ENCODE measurements around the gene PSAPL1. TPM values are rescaled to one million over a fixed set of nuclear protein-coding genes. Genes with fewer than 3 reads are reported as not detected.

Gene PSAPL1
- total RNA-seq, 1 experiment from 2014 or later = 0.05 TPM

- TF ChIP-seq SIN3A (IDR thresholded peaks at IDR 0.05; ENCODE audit: low read depth) = no peak
- no peak for TF ChIP-seq CEBPB (IDR thresholded peaks at IDR 0.05; ENCODE audit: low read depth)
- no peak for TF ChIP-seq YY1 (IDR thresholded peaks at IDR 0.05; ENCODE audit: extremely low read depth, insufficient replicate concordance, low read depth, low read length)
- no peak for TF ChIP-seq SP1 (IDR thresholded peaks at IDR 0.05; ENCODE audit: low read depth)
- no peak for TF ChIP-seq ZFX (IDR thresholded peaks at IDR 0.05)
- no peak for TF ChIP-seq FOSL1 (IDR thresholded peaks at IDR 0.05; ENCODE audit: low read depth)
- TF ChIP-seq TCF7L2 (IDR thresholded peaks at IDR 0.05; ENCODE audit: borderline replicate concordance, extremely low read depth, insufficient read depth, insufficient read length) = no peak
- no peak for TF ChIP-seq EZH2phosphoT487 (IDR thresholded peaks at IDR 0.05; ENCODE audit: borderline replicate concordance)
- TF ChIP-seq SRF (IDR thresholded peaks at IDR 0.05; ENCODE audit: low read depth) = no peak
- no peak for TF ChIP-seq ZBTB33 (IDR thresholded peaks at IDR 0.05; ENCODE audit: extremely low read depth, insufficient replicate concordance, low read length)
- TF ChIP-seq REST (IDR thresholded peaks at IDR 0.05; ENCODE audit: low read depth) = no peak
- no peak for TF ChIP-seq ELF1 (IDR thresholded peaks at IDR 0.05; ENCODE audit: borderline replicate concordance, low read depth)
- no peak for TF ChIP-seq RAD21 (IDR thresholded peaks at IDR 0.05; ENCODE audit: low read depth)
- no peak for ATAC-seq
- H3K27ac ChIP-seq (ENCODE audit: low read depth, low read length) = no peak overlapping the region
- H3K4me1 ChIP-seq (ENCODE audit: control insufficient read depth in 1 of 2, insufficient read depth in 2 of 2, low read length in 2 of 2) = no peaks in the 10 kb centered on the region
- ChIA-PET CTCF (no interaction called here), POLR2A (no interaction called here), RAD21 (ENCODE audit: low non-redundant PET in 1 of 2, low total read pairs in 2 of 2, uncharacterized antibody in 2 of 2, unreplicated experiment in 2 of 2) (no interaction called here)
- intact Hi-C loops (cut with micrococcal nuclease) = no loop called here
- H3K79me2 ChIP-seq (ENCODE audit: insufficient read depth, low read length) = no peaks in the 10 kb centered on the region
- DNase-seq (ENCODE audit: low read depth, low spot score) = no peak
- H3K9ac ChIP-seq (ENCODE audit: low read length) = no peak overlapping the region
- H3K9me3 ChIP-seq (ENCODE audit: control insufficient read depth in 1 of 2, insufficient read depth in 1 of 2, low read depth in 1 of 2, low read length in 2 of 2) = no peaks in the 10 kb centered on the region
- no peak overlapping the region for H3K4me3 ChIP-seq (replicated peaks in 1 of 2; ENCODE audit: low read depth in 1 of 2, low read length in 2 of 2)
- no peaks in the 10 kb centered on the region for H3K36me3 ChIP-seq (ENCODE audit: control insufficient read depth in 1 of 2, insufficient read depth in 2 of 2, low read length in 2 of 2)
- H3K9me2 ChIP-seq (ENCODE audit: insufficient read depth) = no peaks in the 10 kb centered on the region
- H3K4me2 ChIP-seq (ENCODE audit: low read length) = no peak overlapping the region
- BruUV-seq (replicated peaks) = no TSS peak
- H2AFZ ChIP-seq (ENCODE audit: low read depth, low read length, poor library complexity, severe bottlenecking) = no peak overlapping the region
- H3K27me3 ChIP-seq (ENCODE audit: insufficient read depth, low read length) = peaks cover 10% of the 10 kb centered on the region; the same call in 1 of the 2 replicates
- H4K20me1 ChIP-seq (ENCODE audit: insufficient read depth) = no peaks in the 10 kb centered on the region
These were observed 45.5 kb downstream of the PSAPL1 start for GRCh38 chr4:7389101-7389701.
